Tibial artery (tissue), 4 donors: ENCODE measurements around the gene ABCB6.

Source experiments
- DNase-seq, 2 donors: peaks; one replicate each; pipeline ENCODE4 v3.0.0-alpha.2; 2019
- H3K27ac ChIP-seq, 2 donors: fragments of 200-600 bp; sonication (generic) in 1 of 2; 1 replicate in 1 of 2; 2 replicates in 1 of 2; pipeline ENCODE4 v1.5.1; 2018 to 2019; ENCODE audit warnings: mild to moderate bottlenecking in 1 of 2
- H3K27me3 ChIP-seq, 2 donors: fragments of 200-600 bp; sonication (generic) in 1 of 2; one replicate each; pipeline versions ENCODE4 v1.5.1 to v1.6.0; 2016 to 2019
- H3K36me3 ChIP-seq, 3 donors: fragments of 200-600 bp; sonication (generic) in 2 of 3; one replicate each; pipeline ENCODE4 v1.5.1; 2016 to 2019; ENCODE audit warnings: mild to moderate bottlenecking in 2 of 3
- H3K4me1 ChIP-seq, 4 donors: fragments of 200-600 bp; sonication (generic) in 2 of 4; 1 replicate in 3 of 4; 2 replicates in 1 of 4; pipeline ENCODE4 v1.5.1; 2016 to 2019
- H3K4me3 ChIP-seq, 2 donors: fragments of 200-600 bp; sonication (generic) in 1 of 2; 1 replicate in 1 of 2; 2 replicates in 1 of 2; pipeline ENCODE4 v1.5.1; 2018 to 2019; ENCODE audit warnings: mild to moderate bottlenecking in 2 of 2
- H3K9me3 ChIP-seq, 3 donors: fragments of 200-600 bp; sonication (generic) in 1 of 3; one replicate each; pipeline ENCODE4 v1.5.1; 2016 to 2019
- intact Hi-C: fragments of 100-400 bp; cut with DNase I; formaldehyde crosslinking; loops from one replicate; pipeline ENCODE4 v1.15.0; 2023; ENCODE audit warnings: low total_unique reads
- TF ChIP-seq, protein P1 (sequence below), 2 experiments: fragments of 200-600 bp in 1 of 2; fragments of 450-650 bp in 1 of 2; IDR thresholded peaks; one replicate each; pipeline ENCODE4 v1.5.1; 2017 to 2019; ENCODE audit warnings: antibody characterized with exemption in 2 of 2, mild to moderate bottlenecking in 1 of 2, moderate library complexity in 1 of 2

Gene ABCB6

DNA sequence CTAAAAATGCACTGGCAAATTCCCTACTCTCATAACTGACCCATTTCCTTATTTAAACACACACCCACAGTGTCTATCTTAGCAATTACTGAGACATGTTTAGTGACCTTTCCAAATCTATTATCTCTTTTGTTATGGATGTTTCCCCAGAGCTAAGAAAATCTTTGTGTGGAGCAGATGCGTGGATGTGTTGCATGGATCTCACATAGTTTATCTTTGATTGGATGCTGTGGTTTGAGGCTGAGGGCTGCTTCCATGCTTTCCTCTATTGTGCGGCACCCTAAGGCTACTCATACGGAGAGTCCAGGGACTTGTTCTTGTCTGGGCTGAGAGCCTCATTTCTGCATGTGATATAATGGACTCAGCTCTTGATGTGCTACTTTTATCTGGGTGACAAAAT lies 15.6 kb upstream of the ABCB6 start:
- no peaks in the 10 kb centered on the region for H3K9me3 ChIP-seq
- H3K4me3 ChIP-seq: no peak overlapping the region
- intact Hi-C loops: no loop called here
- H3K4me1 ChIP-seq: peaks cover 5 to 21% (median 11%) of the 10 kb centered on the region in 4 donors
- TF ChIP-seq, protein P1, sequence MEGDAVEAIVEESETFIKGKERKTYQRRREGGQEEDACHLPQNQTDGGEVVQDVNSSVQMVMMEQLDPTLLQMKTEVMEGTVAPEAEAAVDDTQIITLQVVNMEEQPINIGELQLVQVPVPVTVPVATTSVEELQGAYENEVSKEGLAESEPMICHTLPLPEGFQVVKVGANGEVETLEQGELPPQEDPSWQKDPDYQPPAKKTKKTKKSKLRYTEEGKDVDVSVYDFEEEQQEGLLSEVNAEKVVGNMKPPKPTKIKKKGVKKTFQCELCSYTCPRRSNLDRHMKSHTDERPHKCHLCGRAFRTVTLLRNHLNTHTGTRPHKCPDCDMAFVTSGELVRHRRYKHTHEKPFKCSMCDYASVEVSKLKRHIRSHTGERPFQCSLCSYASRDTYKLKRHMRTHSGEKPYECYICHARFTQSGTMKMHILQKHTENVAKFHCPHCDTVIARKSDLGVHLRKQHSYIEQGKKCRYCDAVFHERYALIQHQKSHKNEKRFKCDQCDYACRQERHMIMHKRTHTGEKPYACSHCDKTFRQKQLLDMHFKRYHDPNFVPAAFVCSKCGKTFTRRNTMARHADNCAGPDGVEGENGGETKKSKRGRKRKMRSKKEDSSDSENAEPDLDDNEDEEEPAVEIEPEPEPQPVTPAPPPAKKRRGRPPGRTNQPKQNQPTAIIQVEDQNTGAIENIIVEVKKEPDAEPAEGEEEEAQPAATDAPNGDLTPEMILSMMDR (IDR thresholded peaks at IDR 0.05): no peak
- H3K27me3 ChIP-seq: no peaks in the 10 kb centered on the region
- H3K27ac ChIP-seq: no peak overlapping the region
- H3K36me3 ChIP-seq: peaks cover 61 to 75% (median 64%) of the 10 kb centered on the region in 3 donors
- no peak for DNase-seq

DNA sequence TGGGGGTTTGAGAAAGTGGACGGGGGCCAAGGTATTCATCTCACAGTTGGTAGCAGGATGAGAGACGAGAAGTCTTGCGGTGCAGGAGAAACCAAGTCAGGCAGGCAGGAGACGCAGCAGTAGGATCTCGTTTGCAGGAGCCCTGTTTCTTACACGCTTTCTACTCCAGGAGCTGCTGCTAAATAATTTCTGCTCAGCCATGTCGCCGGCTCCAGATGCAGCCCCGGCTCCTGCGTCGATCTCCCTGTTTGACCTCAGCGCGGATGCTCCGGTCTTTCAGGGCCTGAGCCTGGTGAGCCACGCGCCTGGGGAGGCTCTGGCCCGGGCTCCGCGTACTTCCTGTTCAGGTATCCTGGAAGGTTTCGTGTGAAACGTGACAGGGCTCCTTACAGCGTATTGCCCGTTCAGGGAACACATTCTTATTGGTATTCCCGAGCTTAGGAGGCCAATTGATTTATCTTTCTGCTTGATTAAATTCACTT lies 11.3 kb upstream of the ABCB6 start:
- Histone ChIP-seq H3K4me1 (peaks cover 5 to 44% (median 26%) of the 10 kb centered on the region in 4 donors), H3K9me3 (no peaks in the 10 kb centered on the region), H3K4me3 (peak overlapping the region; percentile 62 to 77), H3K27me3 (no peaks in the 10 kb centered on the region), H3K36me3 (peaks cover 39 to 54% (median 54%) of the 10 kb centered on the region in 3 donors), H3K27ac (peak overlapping the region; percentile 93 to 96)
- peak in 1 of 2 donors; percentile 79 for DNase-seq
- TF ChIP-seq, protein P1 (IDR thresholded peaks at IDR 0.05): no peak
- intact Hi-C loops: loop anchor here (2.0 kb wide), 1 partner anchor 15 kb away; the partner anchor contains the start of genes GLB1L and STK16

DNA sequence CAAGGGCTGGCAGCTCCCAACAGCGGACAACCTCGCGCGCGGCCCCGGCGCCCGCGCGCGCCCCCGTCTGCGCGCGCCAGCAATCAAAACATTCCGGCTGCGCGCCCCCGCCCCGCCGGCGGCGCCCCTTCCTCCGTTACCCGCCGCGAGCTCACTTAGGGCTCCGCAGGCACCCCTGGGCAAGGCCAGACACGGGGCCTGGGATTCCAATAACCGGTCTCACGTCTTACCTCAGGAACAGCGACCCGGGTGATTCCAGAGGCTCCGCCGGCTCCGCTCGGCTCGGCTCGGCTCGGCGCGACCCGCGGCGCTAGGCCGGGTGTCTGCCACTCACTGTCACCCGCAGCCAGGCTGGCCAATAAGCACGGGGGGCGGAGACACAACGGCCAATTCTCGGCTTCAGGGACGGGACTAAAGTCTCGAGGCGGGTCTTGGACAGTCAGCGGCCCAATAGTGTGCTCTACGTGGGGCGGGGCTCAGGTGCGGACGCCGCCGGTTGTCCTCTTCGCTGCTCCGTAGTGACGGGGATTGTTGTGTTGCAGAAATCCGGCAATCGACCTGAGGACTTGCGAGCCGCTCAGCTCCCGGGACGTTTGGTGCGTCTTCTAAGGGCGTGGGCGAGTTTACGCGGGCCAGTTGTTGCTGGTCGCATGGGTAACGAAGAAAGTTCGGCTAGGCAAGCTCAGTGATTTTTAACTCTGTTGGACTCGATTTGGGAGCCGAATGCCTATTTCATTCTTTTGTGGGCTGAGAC lies 10.7 kb upstream of the ABCB6 start, which contains the start of the genes ANKZF1 and ATG9A:
Gene ANKZF1, plus strand, starts transcription at position 502 of the 754 bp plus-strand sequence. CDS start 452 bp downstream, outside the sequence.
Gene ATG9A, minus strand, starts transcription at position 332 of the 754 bp plus-strand sequence. CDS start 1,612 bp downstream, outside the sequence.
- H3K9me3 ChIP-seq: no peaks in the 10 kb centered on the region
- TF ChIP-seq, protein P1 (IDR thresholded peaks at IDR 0.05): peak in 1 of 2 experiments; percentile 32
- peaks cover 39 to 54% (median 54%) of the 10 kb centered on the region in 3 donors for H3K36me3 ChIP-seq
- peak within 1 kb of the TSS; percentile 93 to 96 for H3K27ac ChIP-seq
- no peaks in the 10 kb centered on the region for H3K27me3 ChIP-seq
- peak within 1 kb of the TSS; percentile 62 to 77 for H3K4me3 ChIP-seq
- intact Hi-C loops: loop anchor here (2.0 to 10.0 kb wide), 2 partner anchors 15 to 65 kb away; partner anchors contain the start of genes GLB1L and STK16
- peak; percentile 99 to 100 for DNase-seq
- peaks cover 5 to 44% (median 26%) of the 10 kb centered on the region in 4 donors for H3K4me1 ChIP-seq

DNA sequence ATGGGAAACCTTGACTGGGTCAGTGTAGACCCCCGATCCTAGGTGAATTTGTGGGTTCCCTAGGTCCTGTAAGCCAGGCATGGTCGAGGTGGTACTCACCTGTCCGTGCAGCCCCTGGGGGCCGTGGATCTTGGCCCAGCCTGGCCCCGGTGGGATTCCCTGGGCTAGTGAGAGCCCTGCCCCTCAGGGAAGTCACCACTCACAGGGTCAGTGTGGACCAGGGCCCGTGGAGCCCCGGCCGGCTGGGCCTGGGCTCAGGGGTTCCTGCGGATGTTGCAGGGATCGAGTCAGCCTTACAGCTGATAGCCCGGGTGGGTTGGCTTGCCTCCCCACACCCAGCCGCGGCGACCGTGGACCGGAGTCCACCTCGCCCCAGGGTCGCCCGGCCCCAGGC lies 10.2 kb upstream of the ABCB6 start:
- no peak for DNase-seq
- no peaks in the 10 kb centered on the region for H3K27me3 ChIP-seq
- peaks cover 5 to 44% (median 26%) of the 10 kb centered on the region in 4 donors for H3K4me1 ChIP-seq
- H3K4me3 ChIP-seq: peak overlapping the region; percentile 62 to 77
- intact Hi-C loops: loop anchor here (10.0 kb wide), 1 partner anchor 66 kb away; no protein-coding TSS in a partner anchor
- H3K9me3 ChIP-seq: no peaks in the 10 kb centered on the region
- TF ChIP-seq, protein P1 (IDR thresholded peaks at IDR 0.05): no peak
- peak overlapping the region; percentile 93 to 96 for H3K27ac ChIP-seq
- H3K36me3 ChIP-seq: peaks cover 39 to 54% (median 54%) of the 10 kb centered on the region in 3 donors

DNA sequence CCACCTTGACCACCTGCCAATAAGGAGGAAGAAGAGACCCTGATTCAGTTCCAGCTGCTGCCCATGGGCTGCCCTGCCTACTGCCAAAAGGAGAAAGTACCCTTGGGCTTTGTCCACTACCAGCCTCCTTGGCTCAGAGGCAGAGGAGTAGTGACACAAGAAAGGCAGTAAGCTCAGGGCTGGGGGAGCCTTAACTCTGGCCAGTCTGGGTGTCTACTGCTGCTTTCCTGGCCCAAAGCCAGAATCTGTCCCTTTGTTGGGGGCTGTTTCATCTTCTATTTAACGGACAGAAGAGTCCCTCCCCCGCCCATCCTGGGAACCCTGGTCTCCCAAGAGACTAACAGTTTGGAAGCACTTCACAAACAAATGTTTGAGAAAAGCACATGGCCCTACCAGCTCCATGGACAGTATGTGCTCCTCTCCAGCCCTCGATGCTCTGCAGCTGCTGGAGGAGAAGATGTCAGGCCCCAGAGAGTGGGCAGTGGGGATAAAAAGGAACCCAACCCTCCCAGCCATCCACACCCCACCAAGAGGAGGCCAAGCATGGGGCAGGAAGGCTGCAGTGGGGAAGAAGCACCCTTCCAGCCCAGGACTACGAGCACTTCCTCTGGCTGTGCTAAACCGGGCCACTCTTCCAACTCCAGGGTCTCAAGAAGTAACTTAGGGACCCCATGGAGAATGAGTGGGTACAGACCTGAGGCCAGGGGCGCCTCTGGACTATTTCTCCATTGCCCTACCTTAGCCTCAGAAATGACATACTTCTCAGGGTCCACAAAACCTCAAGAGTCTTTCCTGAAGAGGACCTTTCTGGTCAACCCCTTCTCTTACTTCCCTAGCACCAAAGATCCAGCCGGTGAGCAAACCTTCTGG lies 9.5 kb upstream of the ABCB6 start:
- H3K9me3 ChIP-seq: no peaks in the 10 kb centered on the region
- H3K4me1 ChIP-seq: peaks cover 5 to 44% (median 26%) of the 10 kb centered on the region in 4 donors
- no peaks in the 10 kb centered on the region for H3K27me3 ChIP-seq
- intact Hi-C loops: loop anchor here (10.0 kb wide), 1 partner anchor 67 kb away; no protein-coding TSS in a partner anchor
- no peak for DNase-seq
- H3K27ac ChIP-seq: peak overlapping the region; percentile 93 to 96
- H3K36me3 ChIP-seq: peaks cover 39 to 54% (median 54%) of the 10 kb centered on the region in 3 donors
- H3K4me3 ChIP-seq: peak overlapping the region; percentile 62 to 77
- TF ChIP-seq, protein P1 (IDR thresholded peaks at IDR 0.05): no peak
